Cardiac fibroblast (primary cell): ENCODE data around the gene C19orf12.
A peak's percentile ranks its signal among the peaks of the same experiment; 100 is the strongest.

Experiments used
- DNase-seq, 2 donors: peaks; one replicate each; pipeline versions ENCODE4 v3.0.0 to v3.0.0-alpha.2; 2010; ENCODE audit warnings: low read depth in 2 of 2
- H3K4me3 ChIP-seq, 2 donors: replicated peaks in 1 of 2; 1 replicate in 1 of 2; 2 replicates in 1 of 2; pipeline ENCODE4 v1.5.1; 2011; ENCODE audit warnings: low read depth in 2 of 2, low read length in 2 of 2, mild to moderate bottlenecking in 2 of 2, moderate library complexity in 1 of 2
- CTCF ChIP-seq: IDR thresholded peaks from one replicate; pipeline ENCODE4 v1.5.1; 2011; ENCODE audit warnings: low read depth, mild to moderate bottlenecking, low read length, inconsistent platforms

Gene C19orf12

GRCh38 chr19:29694161-29694560, 20.9 kb downstream of the C19orf12 start:
- TF ChIP-seq CTCF: no peak
- no peak overlapping the region for H3K4me3 ChIP-seq
- DNase-seq: no peak

GRCh38 chr19:29690842-29691241, 24.2 kb downstream of the C19orf12 start:
- DNase-seq: peak; percentile 66 to 80
- TF ChIP-seq CTCF: peak; percentile 52
- no peak overlapping the region for H3K4me3 ChIP-seq

- peak; percentile 75 to 83 for DNase-seq
- no peak overlapping the region for H3K4me3 ChIP-seq
- TF ChIP-seq CTCF: no peak
Observed at GRCh38 chr19:29687897-29688728, 26.9 kb downstream of the C19orf12 start.

DNA sequence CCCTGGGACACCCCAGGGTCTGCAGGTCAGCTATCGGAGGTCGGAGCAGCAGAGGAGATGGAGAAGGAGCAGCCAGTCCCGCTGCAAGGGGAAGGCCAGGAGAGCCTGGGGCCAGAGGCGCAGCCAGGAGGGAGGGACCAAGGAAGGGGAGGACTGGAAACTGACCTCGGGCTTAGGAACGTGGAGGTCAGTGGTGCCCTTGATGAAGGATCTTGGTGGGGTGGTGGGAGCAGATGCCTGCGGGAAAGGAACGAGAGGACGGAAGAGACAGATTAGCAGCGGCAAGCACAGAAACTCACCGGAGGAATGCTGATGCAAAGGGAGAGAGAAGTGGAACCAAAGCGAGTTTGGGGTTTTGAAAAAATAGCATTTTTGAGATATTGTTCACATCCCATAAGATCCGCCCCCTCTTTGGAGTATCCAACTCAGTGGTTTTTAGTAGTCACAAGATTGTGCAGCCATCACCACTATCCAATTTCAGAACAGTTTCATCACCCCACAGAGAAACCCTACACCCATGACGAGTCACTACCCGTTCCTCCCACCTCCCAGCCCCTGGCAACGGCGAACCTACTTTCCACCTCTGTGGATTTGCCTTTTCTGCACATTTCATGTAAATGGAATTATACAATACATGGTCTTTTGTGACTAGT, 27.7 kb downstream of the C19orf12 start:
- peak overlapping the region; percentile 28 to 50 for H3K4me3 ChIP-seq
- DNase-seq: peak; percentile 96 to 97

DNA sequence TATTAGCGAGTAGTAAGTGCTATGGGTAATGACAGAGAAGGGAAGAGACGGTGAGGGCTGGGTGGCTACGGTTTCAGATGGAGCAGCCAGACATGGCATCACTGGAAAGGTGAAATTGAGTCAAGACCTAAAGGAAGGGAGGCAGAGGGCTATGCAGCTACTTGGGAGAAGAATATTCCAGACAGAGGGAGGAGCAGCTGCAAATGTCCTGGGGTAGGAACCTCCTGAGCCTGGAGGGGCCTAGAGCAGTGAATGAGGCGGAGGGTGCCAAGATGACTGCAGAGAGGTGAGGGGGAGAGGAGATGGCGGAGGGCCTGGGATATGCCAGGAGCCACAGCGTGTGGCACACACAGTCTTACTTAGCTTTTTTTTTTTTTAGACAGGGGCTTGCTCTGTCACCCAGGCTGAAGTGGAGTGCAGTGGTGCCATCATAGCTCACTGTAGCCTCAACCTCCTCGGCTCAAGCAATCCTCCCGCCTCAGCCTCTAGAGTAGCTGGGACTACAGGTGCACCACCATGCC, 28.7 kb downstream of the C19orf12 start:
- no peak overlapping the region for H3K4me3 ChIP-seq
- no peak for DNase-seq
- no peak for TF ChIP-seq CTCF

More for the DNA sequence above, 27.7 kb downstream of the C19orf12 start:
- TF ChIP-seq CTCF: no peak

GRCh38 chr19:29685326-29685725, 29.7 kb downstream of the C19orf12 start:
- no peak overlapping the region for H3K4me3 ChIP-seq
- DNase-seq: peak in 1 of 2 donors; percentile 62
- no peak for TF ChIP-seq CTCF
